Measurements from ENCODE around the gene PSMB10.
A peak's percentile ranks its signal among the peaks of the same experiment; 100 is the strongest.

Gene PSMB10

GRCh38 chr16:67907397-67908180 is 29.1 kb downstream of the PSMB10 start:
- no peak overlapping the region for H3K9ac ChIP-seq (ENCODE audit: low read length)
- no peaks in the 10 kb centered on the region for H3K9me3 ChIP-seq (ENCODE audit: control insufficient read depth, low read length)
- H4K8ac ChIP-seq (ENCODE audit: low read length) = no peak overlapping the region
- no peak overlapping the region for H3K27ac ChIP-seq (ENCODE audit: low read length, poor library complexity, severe bottlenecking)
- H2BK15ac ChIP-seq (ENCODE audit: low read depth, poor library complexity, severe bottlenecking) = no peak overlapping the region
- peaks cover 42% of the 10 kb centered on the region for H3K79me1 ChIP-seq (replicated peaks; ENCODE audit: low read length, poor library complexity, severe bottlenecking)
- H2AK5ac ChIP-seq (ENCODE audit: low read length, severe bottlenecking) = no peak overlapping the region
- no peak overlapping the region for H2BK12ac ChIP-seq (ENCODE audit: low read length in 2 of 2)
- peaks cover 9% of the 10 kb centered on the region for H3K4me1 ChIP-seq (ENCODE audit: control insufficient read depth, insufficient read depth, low read depth, low read length)
- no peak overlapping the region for H2BK5ac ChIP-seq (ENCODE audit: low read depth, low read length, poor library complexity, severe bottlenecking)
- no peak overlapping the region for H3K18ac ChIP-seq (ENCODE audit: low read depth in 1 of 2, low read length in 2 of 2)
- no peak overlapping the region for H3K4me2 ChIP-seq (ENCODE audit: low read length, poor library complexity, severe bottlenecking)
- no peak overlapping the region for H3K23ac ChIP-seq (ENCODE audit: low read length in 2 of 2)
- no peak overlapping the region for H3K14ac ChIP-seq (ENCODE audit: low read length in 2 of 2)
- H3K4ac ChIP-seq (ENCODE audit: low read depth in 1 of 2, low read length in 2 of 2) = no peak overlapping the region
- H3K4me3 ChIP-seq (ENCODE audit: insufficient read depth in 1 of 2, low read depth in 1 of 2, low read length in 2 of 2) = no peak overlapping the region
- H2BK120ac ChIP-seq (ENCODE audit: low read depth, low read length) = no peak overlapping the region
- H3K36me3 ChIP-seq (ENCODE audit: control insufficient read depth in 1 of 2, insufficient read depth in 2 of 2, low read depth in 1 of 2, low read length in 2 of 2) = peaks cover 39 to 48% of the 10 kb centered on the region in 2 experiments
- DNase-seq = no peak
- WGBS = 94% methylated on average over 10 of the region's 11 CpGs
- H2AFZ ChIP-seq (ENCODE audit: low read depth, low read length) = no peak overlapping the region
- no peaks in the 10 kb centered on the region for H3K27me3 ChIP-seq (ENCODE audit: control insufficient read depth in 1 of 2, insufficient read depth in 1 of 2, low read length in 2 of 2)
- H4K91ac ChIP-seq (ENCODE audit: low read length) = no peak overlapping the region

- Histone ChIP-seq H2BK120ac (ENCODE audit: low read depth, low read length) (no peak overlapping the region), H3K4me2 (ENCODE audit: low read length, poor library complexity, severe bottlenecking) (no peak overlapping the region)
Measured at GRCh38 chr16:67902831-67903230, 33.8 kb downstream of the PSMB10 start.

GRCh38 chr16:67901734-67902133 is 34.9 kb downstream of the PSMB10 start:
- peaks cover 12 to 20% of the 10 kb centered on the region in 2 experiments for H3K36me3 ChIP-seq (ENCODE audit: control insufficient read depth in 1 of 2, insufficient read depth in 2 of 2, low read depth in 1 of 2, low read length in 2 of 2)
- H3K18ac ChIP-seq (ENCODE audit: low read depth in 1 of 2, low read length in 2 of 2) = no peak overlapping the region
- H3K9me3 ChIP-seq (ENCODE audit: control insufficient read depth, low read length) = no peaks in the 10 kb centered on the region
- no peak for DNase-seq
- no peak overlapping the region for H3K4me3 ChIP-seq (ENCODE audit: insufficient read depth in 1 of 2, low read depth in 1 of 2, low read length in 2 of 2)
- no peak overlapping the region for H3K4me2 ChIP-seq (ENCODE audit: low read length, poor library complexity, severe bottlenecking)
- H2BK12ac ChIP-seq (ENCODE audit: low read length in 2 of 2) = no peak overlapping the region
- H2BK5ac ChIP-seq (ENCODE audit: low read depth, low read length, poor library complexity, severe bottlenecking) = no peak overlapping the region
- peaks cover 37% of the 10 kb centered on the region for H3K79me1 ChIP-seq (replicated peaks; ENCODE audit: low read length, poor library complexity, severe bottlenecking)
- H2BK15ac ChIP-seq (ENCODE audit: low read depth, poor library complexity, severe bottlenecking) = no peak overlapping the region
- WGBS = 96% methylated on average over 5 of the region's 5 CpGs
- no peak overlapping the region for H3K9ac ChIP-seq (ENCODE audit: low read length)
- H2BK120ac ChIP-seq (ENCODE audit: low read depth, low read length) = no peak overlapping the region
- no peaks in the 10 kb centered on the region for H3K27me3 ChIP-seq (ENCODE audit: control insufficient read depth in 1 of 2, insufficient read depth in 1 of 2, low read length in 2 of 2)
- no peak overlapping the region for H4K91ac ChIP-seq (ENCODE audit: low read length)
- H3K4ac ChIP-seq (ENCODE audit: low read depth in 1 of 2, low read length in 2 of 2) = no peak overlapping the region
- H2AK5ac ChIP-seq (ENCODE audit: low read length, severe bottlenecking) = no peak overlapping the region
- no peaks in the 10 kb centered on the region for H3K4me1 ChIP-seq (ENCODE audit: control insufficient read depth, insufficient read depth, low read depth, low read length)
- no peak overlapping the region for H4K8ac ChIP-seq (ENCODE audit: low read length)
- no peak overlapping the region for H3K14ac ChIP-seq (ENCODE audit: low read length in 2 of 2)
- no peak overlapping the region for H3K23ac ChIP-seq (ENCODE audit: low read length in 2 of 2)
- H3K27ac ChIP-seq (ENCODE audit: low read length, poor library complexity, severe bottlenecking) = no peak overlapping the region
- no peak overlapping the region for H2AFZ ChIP-seq (ENCODE audit: low read depth, low read length)

More at GRCh38 chr16:67902831-67903230, 33.8 kb downstream of the PSMB10 start:
- H3K23ac ChIP-seq (ENCODE audit: low read length in 2 of 2) = no peak overlapping the region
- peaks cover 12 to 16% of the 10 kb centered on the region in 2 experiments for H3K36me3 ChIP-seq (ENCODE audit: control insufficient read depth in 1 of 2, insufficient read depth in 2 of 2, low read depth in 1 of 2, low read length in 2 of 2)
- H3K4me1 ChIP-seq (ENCODE audit: control insufficient read depth, insufficient read depth, low read depth, low read length) = no peaks in the 10 kb centered on the region
- no peak overlapping the region for H2AK5ac ChIP-seq (ENCODE audit: low read length, severe bottlenecking)
- DNase-seq = peak; percentile 40
- no peak overlapping the region for H3K9ac ChIP-seq (ENCODE audit: low read length)
- H3K27me3 ChIP-seq (ENCODE audit: control insufficient read depth in 1 of 2, insufficient read depth in 1 of 2, low read length in 2 of 2) = no peaks in the 10 kb centered on the region
- no peak overlapping the region for H2BK12ac ChIP-seq (ENCODE audit: low read length in 2 of 2)
- H2BK5ac ChIP-seq (ENCODE audit: low read depth, low read length, poor library complexity, severe bottlenecking) = no peak overlapping the region
- no peak overlapping the region for H3K27ac ChIP-seq (ENCODE audit: low read length, poor library complexity, severe bottlenecking)
- H2BK15ac ChIP-seq (ENCODE audit: low read depth, poor library complexity, severe bottlenecking) = no peak overlapping the region
- no peak overlapping the region for H3K14ac ChIP-seq (ENCODE audit: low read length in 2 of 2)
- no peak overlapping the region for H4K8ac ChIP-seq (ENCODE audit: low read length)
- H3K4ac ChIP-seq (ENCODE audit: low read depth in 1 of 2, low read length in 2 of 2) = peak overlapping the region in 1 of 2 experiments; percentile 55
- peaks cover 34% of the 10 kb centered on the region for H3K79me1 ChIP-seq (replicated peaks; ENCODE audit: low read length, poor library complexity, severe bottlenecking)
- no peak overlapping the region for H4K91ac ChIP-seq (ENCODE audit: low read length)
- peak overlapping the region in 1 of 2 experiments; percentile 72 for H3K18ac ChIP-seq (ENCODE audit: low read depth in 1 of 2, low read length in 2 of 2)
- H2AFZ ChIP-seq (ENCODE audit: low read depth, low read length) = no peak overlapping the region
- H3K9me3 ChIP-seq (ENCODE audit: control insufficient read depth, low read length) = no peaks in the 10 kb centered on the region
- 82% methylated on average over 4 of the region's 4 CpGs for WGBS
- no peak overlapping the region for H3K4me3 ChIP-seq (ENCODE audit: insufficient read depth in 1 of 2, low read depth in 1 of 2, low read length in 2 of 2)

- H2AFZ ChIP-seq (ENCODE audit: low read depth, low read length) = no peak overlapping the region
- no peak overlapping the region for H4K91ac ChIP-seq (ENCODE audit: low read length)
- H3K79me1 ChIP-seq (replicated peaks; ENCODE audit: low read length, poor library complexity, severe bottlenecking) = peaks cover 28% of the 10 kb centered on the region
- H3K9me3 ChIP-seq (ENCODE audit: control insufficient read depth, low read length) = no peaks in the 10 kb centered on the region
- no peak overlapping the region for H2BK12ac ChIP-seq (ENCODE audit: low read length in 2 of 2)
- H3K27ac ChIP-seq (ENCODE audit: low read length, poor library complexity, severe bottlenecking) = no peak overlapping the region
- no peak overlapping the region for H2BK120ac ChIP-seq (ENCODE audit: low read depth, low read length)
- no peak overlapping the region for H3K14ac ChIP-seq (ENCODE audit: low read length in 2 of 2)
- no peaks in the 10 kb centered on the region for H3K27me3 ChIP-seq (ENCODE audit: control insufficient read depth in 1 of 2, insufficient read depth in 1 of 2, low read length in 2 of 2)
- no peak overlapping the region for H4K8ac ChIP-seq (ENCODE audit: low read length)
- H3K9ac ChIP-seq (ENCODE audit: low read length) = peak overlapping the region; percentile 53
- H3K4me2 ChIP-seq (ENCODE audit: low read length, poor library complexity, severe bottlenecking) = no peak overlapping the region
- no peak overlapping the region for H2AK5ac ChIP-seq (ENCODE audit: low read length, severe bottlenecking)
- no peak overlapping the region for H3K23ac ChIP-seq (ENCODE audit: low read length in 2 of 2)
- no peak overlapping the region for H2BK5ac ChIP-seq (ENCODE audit: low read depth, low read length, poor library complexity, severe bottlenecking)
- no peak overlapping the region for H3K4ac ChIP-seq (ENCODE audit: low read depth in 1 of 2, low read length in 2 of 2)
- H3K36me3 ChIP-seq (ENCODE audit: control insufficient read depth in 1 of 2, insufficient read depth in 2 of 2, low read depth in 1 of 2, low read length in 2 of 2) = peaks cover 0 to 9% of the 10 kb centered on the region in 2 experiments
- peak; percentile 55 for DNase-seq
- H3K18ac ChIP-seq (ENCODE audit: low read depth in 1 of 2, low read length in 2 of 2) = no peak overlapping the region
- H3K4me3 ChIP-seq (ENCODE audit: insufficient read depth in 1 of 2, low read depth in 1 of 2, low read length in 2 of 2) = no peak overlapping the region
- 98% methylated on average over 3 of the region's 3 CpGs for WGBS
- H2BK15ac ChIP-seq (ENCODE audit: low read depth, poor library complexity, severe bottlenecking) = no peak overlapping the region
- H3K4me1 ChIP-seq (ENCODE audit: control insufficient read depth, insufficient read depth, low read depth, low read length) = peaks cover 8% of the 10 kb centered on the region
Measured at GRCh38 chr16:67897231-67897630, 39.4 kb downstream of the PSMB10 start.

Measured in mesenchymal stem cell (in vitro differentiated cells and primary cell).